Measurements from ENCODE around the gene MFSD1.

MFSD1 gene, protein sequence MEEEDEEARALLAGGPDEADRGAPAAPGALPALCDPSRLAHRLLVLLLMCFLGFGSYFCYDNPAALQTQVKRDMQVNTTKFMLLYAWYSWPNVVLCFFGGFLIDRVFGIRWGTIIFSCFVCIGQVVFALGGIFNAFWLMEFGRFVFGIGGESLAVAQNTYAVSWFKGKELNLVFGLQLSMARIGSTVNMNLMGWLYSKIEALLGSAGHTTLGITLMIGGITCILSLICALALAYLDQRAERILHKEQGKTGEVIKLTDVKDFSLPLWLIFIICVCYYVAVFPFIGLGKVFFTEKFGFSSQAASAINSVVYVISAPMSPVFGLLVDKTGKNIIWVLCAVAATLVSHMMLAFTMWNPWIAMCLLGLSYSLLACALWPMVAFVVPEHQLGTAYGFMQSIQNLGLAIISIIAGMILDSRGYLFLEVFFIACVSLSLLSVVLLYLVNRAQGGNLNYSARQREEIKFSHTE

DNA sequence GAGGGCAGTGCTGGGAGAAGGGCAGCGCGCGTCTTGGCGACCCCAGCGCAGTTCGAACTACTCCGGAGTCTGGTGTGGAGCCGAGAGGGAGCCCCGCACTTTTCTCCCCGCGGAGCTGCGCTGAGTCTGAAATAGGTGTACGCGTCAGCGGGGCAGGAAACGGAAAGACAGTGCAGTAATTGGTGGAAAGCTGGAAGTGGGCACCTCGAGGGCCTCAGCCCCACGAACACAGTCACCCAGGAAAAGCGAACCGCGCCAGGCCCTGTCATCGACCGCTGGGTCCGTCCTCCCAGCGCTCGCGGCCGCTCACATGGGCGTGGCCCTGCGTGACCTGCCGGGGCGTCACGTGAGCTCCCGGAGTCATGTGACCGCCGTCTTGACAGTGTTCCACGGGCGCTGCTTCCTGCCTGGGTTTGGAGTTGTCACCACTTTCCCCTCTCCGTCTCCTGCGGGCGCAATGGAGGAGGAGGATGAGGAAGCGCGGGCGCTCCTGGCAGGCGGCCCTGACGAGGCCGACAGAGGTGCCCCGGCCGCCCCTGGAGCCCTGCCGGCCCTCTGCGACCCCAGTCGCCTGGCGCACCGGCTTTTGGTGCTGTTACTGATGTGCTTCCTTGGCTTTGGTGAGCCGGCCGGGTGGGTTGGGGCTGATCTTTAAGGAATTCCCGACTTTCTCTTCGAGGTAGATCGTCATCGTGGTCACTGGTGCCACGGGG lies at the start of gene MFSD1:
Gene MFSD1 (plus strand): TSS at position 359 of the 713 bp plus-strand sequence. CDS start 99 bp downstream, at position 458.
- DNase-seq, result peak; percentile 94 to 95

DNA sequence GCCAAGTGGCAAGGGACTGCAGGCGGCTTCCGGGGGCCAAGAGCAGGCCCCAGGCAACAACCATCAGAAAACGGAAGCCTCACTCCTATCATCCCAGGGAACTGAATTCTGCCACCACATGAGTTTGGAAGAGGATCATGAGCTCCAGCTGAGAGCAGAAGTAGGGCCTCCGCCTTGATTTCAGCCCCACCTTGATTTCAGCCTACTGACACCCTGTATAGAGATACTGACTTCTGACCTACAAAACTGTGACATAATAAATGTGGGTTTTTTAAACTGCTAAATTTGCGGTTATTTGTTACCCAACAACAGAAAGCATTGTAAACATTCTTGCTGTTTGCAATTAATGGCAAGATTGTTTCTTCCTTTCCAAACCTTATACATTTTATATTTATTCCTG lies 48.0 kb upstream of the MFSD1 start:
- no peak for DNase-seq

DNA sequence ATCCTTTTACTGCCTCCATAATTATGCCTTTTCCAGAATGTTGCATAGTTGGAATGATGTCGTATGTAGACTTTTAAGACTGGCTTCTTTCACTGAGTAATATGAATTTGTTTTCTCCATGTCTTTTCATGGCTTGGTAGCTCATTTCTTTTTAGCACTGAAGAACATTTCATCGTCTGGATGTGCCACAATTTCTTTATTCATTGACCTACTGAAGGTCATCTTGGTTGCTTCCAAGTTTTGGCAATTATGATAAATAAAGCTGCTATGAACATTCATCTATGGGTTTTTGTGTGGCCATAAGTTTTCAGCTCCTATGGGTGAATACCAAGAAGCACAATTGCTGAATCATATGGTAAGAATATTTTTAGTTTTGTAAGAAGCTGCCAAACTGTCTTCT lies 46.4 kb upstream of the MFSD1 start:
- no peak for DNase-seq

DNA sequence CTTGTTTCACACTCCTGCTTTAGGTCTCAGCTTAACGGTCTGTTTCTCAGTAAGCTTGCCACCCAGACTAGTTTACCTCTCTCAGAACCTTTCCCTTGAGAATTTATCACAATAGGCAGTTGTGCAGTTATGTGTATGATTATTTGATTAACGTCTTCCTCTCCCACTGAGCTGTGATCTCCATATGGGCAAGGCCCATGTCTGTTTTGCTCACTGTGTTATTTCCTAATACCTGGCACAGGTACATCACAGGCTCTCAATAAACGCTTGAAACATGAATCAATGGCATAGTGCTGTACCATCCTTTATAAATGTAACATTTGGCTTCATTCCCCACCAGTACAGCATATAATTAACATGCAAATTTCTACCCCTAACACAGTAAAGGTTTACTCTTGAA lies 40.5 kb upstream of the MFSD1 start:
- no peak for DNase-seq

DNA sequence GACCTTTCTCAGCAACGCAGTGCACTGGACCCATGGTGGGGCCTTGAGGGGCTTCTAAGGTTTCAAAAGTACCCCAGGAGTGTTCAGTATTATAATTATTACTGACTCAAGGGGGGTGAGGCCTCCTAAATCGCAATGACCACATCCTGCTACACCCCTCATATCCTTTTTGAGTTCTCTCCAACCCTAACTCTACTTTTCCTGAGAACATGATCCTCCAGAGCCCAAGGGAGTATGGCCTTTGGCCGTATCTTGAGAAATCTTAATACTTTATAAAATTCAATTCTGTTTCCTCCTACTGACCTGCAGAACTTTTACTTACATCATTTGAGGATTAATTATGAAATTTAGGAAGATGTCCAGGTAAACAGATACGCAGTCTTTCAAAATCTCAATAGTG lies 39.2 kb upstream of the MFSD1 start:
- DNase-seq, result no peak

DNA sequence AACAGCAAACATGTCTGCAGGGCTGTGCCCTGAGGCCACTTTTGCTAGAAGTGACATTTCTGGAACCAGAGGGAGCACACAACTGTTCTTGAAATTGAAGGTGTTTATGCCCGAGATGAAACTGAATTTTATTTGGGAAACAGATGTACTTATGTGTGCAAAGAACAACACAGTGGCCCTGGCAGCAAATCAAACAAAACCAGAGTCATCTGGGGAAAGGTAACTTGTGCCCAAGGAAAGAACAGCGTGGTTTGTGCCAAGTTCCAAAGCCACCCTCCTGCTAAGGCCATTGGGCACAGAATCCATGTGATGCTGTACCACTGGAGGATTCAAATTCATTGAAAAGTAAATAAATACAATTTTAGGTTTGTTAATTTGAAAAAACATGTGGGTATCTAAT lies 38.4 kb upstream of the MFSD1 start:
- DNase-seq, result no peak

DNA sequence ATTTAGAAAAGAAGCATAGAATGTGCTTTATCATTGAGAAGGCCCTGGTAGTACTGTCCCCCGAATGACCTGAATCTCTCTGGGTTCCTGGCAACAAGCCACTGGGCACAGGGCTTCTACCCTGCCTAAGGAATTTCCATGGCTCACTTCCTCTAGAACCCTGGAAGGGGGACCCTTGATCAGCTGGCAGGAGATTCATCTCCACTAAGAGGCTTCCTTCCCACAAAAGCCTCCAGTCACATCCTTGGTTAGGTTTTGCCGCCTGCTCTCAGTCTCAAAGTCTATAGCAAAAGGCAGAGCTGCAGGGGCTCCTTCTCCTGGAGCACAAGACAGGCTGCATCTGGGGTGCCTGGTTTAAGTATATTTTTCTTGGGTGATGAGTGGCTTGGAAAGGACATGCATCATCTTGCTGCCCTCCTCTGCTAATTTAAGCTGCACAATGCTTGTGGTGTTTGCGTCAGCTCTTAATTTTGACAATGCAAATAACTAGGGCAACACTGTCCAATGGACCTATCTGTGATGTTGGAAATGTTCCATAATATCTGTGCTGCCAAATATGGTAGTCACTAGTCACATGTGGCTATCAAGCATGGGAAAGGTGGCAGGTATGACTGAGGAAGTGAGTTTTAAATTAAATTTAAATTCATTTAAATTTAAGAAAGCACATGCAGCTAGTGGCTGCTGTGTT lies 36.2 kb upstream of the MFSD1 start:
- no peak for DNase-seq

DNA sequence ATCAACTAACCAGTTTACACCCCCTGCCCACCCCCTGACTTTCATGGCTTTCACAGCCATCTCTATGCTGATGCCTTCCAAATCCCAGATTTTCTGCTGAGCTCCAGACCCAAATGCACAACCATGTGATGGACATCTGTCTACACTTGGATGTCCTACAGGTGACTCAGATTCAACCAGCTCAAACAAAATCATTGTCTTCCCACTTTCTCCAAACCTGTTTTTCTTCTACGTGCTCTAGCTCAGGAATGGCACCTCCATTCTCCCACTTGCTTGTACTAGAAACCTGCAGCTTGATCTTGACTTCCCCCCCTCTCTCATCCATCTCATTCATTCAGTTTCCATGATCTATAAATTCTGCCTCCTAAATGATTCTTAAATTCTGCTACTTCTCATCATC lies 35.5 kb upstream of the MFSD1 start:
- DNase-seq, result no peak

DNA sequence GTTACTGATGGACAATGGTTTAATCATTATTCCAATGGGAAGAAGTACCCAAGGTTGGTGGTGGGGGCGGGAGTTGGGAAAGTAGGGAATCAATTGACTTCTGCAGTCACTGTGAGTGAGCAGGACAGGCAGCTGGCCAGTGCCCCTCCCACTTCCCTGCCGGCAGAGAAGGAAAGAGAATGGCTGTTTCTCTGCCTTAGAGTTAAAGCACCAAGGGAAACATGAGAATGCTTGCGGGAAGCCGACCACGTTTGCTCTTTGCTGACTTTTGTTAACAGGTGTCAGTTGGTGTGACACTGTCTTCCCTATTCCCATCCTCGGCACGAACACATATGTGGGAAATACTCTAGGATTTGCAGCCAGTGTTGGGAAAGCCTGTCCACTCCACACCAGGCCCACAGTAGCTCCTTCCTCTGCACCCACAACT lies 33.5 kb upstream of the MFSD1 start:
- DNase-seq, result no peak

DNA sequence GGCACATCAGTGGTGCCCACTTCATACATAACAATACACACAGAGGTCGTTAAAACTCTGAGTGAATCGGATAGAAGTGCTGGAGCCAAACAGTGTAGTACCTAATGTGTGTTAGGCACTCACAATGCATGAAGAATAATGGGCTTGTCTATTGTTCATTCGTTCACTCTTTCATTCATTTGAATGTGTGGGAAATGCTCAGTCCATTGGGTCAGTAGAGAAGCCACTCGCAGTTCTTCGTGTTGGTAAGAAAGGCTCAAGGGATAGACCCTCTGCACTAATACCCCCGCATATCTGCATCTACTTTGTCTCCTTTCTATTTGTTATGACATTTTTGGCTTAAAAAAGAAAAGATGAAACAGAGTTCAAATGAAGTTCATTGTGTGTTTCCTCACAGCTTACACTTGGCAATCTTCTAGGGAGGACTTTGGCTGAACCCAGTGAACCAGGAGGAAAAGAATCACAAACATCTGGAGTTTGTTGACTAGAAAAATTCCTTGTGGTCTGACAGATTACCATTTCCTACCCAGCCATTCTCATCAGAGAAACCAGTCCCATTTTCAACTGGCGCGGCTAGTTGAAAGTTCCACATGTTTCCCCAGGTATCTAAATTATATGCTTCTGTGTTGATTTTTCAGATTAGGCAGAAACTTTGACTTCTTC lies 32.8 kb upstream of the MFSD1 start:
- no peak for DNase-seq

DNA sequence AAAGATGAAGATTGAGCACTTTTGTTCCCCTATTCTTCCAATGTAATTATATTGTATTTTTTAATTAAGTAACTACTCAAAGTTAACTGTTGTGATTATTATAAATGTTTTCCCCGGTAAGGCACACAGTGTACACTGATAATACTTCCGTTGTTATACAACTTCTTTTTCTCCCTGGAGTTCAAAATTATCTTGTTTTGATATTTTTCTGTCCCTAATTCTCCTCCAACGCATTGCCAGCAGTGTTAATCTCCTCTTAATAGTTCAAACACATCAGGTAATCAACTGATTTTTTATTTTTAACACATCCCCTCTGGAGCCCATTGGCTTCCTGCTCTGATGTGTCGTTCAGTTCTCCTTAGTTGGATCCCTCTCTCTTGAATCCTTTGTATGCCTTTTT lies 32.3 kb upstream of the MFSD1 start:
- no peak for DNase-seq

DNA sequence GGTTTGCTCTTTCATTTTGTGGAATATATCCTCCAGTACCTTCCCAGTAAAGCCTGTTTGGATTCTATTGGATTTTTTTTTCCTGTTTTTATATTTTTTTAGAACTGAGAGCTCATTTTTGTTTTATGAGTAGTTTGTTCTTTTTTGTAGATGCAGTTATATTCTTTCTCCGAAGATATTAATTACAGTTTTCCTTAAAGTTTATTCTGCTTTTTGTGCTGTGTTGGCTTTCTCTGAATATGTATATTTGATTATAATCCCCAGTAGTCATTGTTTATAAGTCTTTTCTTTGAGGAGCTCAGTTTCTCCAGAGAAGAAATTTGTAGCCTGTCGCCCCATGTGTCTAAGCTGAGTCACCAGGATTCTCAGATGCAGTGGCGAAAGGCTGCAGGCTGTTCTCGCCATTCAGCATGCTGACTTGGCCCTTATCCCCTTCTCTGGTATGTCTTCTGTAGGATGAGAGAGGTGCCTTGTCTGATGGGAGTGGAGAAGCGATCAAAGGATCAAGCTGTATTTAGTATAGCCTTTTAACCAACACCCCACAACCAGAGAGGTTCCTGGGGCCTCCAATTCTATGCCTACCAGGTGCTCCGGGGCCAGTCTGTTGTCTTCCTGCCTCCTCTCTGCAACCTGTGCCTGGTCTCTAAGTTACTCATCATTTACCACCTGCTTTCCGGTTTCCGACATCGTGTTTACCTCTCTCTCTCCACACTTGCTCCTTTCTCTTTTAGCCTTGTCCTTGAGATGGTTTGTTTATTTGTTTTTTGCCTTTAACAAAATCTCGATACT lies 31.7 kb upstream of the MFSD1 start:
- DNase-seq, result no peak

DNA sequence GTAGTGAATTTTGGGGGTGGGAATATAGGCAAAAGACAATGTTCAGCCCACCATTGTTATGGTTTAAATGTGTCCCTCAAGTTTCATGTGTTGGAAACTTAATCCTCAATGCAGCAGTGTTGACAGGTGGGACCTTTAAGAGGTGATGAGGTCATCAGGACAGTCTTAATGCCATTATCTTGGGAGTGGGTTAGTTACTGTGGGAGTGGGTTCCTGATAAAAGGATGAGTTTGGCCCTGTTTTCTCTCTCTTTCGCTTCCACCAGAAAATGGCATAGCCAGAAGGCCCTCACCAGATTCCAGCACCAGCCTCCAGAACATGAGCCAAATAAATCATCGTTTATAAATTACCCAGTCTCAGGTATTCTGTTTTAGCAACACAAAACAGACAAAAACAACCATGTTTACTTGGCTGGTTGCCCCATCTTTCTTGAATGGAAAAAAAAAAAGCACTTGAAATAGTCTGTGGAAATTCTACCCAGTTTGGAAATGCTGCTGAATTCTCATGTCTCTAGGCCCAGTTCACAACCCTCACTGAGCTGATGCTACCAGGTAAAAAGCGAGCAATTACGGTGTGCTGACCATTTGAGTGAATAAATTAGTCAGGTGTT lies 31.0 kb upstream of the MFSD1 start:
- DNase-seq, result no peak

DNA sequence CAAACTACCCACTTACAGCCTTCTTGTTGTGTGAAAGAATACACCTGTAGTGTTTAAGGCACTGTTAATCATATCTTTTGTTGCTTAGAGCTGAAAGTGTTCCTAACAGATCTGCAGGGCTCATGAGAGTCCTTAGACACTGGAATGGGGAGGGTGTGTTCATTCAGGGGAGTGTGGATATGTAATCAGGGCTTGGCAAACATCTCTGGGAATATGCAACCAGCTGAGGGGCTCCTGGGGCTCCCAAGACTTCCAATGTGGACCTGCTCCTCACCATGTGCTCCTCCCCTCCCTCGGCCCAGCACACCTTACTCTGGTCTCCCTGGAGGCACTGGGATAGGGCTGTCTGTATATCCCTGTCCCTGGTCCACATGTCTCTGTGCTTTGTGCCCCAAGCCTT lies 30.3 kb upstream of the MFSD1 start:
- DNase-seq, result no peak

DNA sequence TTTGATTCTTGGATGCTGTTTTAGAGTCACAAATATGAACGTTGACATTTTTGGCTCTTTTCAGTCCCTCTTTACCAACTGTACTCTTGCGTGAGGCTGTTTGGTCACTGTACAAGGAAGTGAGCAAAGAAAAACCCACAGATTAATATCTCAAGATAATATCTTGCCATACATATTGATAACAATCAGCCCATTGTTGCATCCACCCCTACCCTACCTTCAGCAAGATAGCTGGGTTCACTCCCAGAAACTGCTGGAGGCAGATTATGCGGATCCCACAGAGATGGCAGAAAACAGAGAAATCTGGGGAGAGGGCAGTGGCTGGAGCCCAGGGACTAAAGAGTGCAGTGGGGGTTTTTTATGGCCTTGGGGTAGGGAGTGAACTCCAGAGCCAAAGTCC lies 29.9 kb upstream of the MFSD1 start:
- no peak for DNase-seq

DNA sequence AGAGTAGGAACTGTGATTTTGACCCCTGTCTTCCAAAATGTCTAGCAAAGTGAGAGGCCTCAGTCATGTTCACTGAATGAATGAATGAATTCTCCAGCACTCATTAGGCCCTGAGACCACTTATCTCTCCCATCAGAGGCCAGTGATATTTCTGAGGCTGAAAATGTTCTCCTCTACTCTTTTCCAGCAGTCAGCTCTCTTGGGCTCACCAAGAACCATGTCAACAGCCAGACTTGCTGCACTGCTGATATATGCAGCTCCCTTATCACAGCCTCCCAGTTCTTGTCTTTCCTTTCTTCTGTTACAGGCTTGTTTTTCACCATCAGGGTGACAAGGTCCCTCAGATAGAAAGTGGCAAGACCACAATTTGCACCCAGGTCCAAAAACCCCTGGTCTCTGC lies 28.7 kb upstream of the MFSD1 start:
- DNase-seq, result no peak

DNA sequence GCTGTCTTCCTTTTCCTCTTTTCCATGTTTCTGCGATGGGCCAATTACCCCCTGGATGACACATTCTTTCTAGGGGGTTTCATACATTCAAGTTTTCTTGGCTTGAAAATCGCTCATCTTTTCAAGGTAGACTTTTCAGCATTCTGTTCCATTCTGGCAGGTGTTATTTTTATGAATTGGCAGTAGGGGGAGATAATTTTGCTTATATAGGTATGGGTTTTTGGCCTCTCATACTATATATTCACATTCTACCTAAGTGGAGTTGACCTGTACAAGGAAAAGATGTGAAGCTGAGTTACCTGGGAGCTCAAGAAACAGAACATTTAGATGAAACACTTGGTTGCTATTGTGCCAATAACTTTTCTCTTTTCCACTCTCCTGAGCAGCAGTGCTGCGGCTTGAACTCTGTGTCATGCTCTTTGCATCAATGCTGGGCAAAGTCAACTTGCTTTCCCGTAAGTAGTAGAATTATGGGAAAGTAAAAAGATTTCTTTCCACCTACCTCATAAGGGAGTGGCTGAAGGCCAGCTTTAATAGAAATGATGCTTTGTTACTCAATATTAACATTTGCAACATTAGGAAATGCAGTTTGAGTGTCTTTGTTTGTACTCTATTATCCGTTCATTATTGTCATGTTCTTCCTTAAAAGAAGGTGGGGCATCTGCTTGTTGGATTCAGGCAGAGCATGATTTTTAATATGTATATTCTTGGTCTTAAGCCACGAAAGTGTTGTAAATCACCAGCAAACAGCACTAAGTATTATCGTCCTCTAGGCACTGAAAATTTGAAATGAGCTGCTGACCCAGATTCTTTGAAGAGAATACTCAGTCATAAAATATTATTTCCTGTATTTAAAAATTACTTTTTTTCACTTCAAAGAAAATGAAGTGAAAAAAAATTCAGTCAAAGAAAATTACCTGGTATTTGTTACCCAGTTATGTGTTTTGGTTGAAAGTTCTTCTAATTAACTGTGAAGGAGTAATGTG lies 27.7 kb upstream of the MFSD1 start:
- no peak for DNase-seq

DNA sequence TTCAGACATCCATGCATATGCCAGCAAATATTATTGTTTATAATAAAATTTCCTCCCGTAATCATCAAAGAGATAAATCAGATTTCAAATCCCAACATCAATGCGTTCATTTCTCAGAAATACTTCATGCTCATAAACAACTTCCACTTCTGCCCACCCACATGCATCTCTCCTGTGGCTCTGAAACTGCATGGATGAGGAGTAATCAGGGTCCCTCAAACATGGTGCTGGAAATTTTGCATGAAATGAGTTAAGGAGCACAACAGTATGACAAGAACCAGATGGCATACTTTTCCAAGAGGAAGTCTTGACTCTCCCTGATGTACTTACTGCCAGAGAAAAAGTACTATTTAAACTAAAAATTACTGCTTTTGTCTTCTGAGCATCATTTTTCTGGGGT lies 26.9 kb upstream of the MFSD1 start:
- DNase-seq, result no peak

DNA sequence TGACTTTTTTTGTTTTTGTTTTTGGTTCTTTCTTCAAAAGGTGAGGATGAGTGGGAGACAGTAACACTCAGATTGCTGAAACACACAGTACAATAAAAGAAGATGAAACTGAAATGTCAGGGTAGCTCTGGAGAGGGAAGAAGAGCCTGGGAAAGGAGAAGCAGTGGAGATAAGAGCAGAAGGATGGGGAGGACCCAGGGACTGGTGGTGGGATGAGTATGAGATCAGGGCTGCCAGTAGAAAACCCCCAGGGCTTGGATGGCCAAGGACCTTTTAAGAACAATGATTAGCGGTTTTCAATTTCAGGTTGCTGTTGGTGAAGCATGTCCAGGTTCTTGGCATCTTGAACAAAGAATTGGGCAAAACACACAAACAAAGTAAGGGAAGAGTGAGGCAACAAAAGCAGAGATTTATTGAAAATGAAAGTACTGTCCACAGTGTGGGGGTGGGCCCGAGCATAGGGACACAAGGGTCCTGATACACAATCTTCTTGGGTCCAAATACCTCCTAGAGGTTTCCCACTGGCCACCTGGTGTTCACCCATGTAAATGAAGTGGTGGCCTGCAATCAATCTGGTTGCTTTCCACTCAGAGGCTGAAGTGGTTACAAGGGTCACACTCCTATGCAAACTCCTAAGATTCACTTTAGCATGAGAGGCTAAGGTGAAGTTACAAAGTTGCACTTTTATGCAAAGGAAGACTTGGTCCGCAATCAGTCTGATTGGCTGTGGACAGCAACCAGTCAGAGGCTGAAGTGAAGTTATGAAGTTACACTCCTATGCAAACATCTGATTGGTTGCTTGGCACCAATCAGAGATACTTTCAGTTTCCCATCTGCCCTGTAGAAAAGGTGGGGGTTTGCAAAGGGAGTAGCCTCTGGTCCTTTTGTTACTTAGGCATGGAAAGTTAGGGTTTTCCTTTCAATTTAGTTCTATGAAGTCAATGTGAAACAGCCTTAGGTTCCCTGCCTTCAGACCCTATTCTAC lies 26.1 kb upstream of the MFSD1 start:
- DNase-seq, result no peak
